ENCODE data around the gene EXD3.

The EXD3 gene

GRCh38 chr9:137447722-137448601 is 25.0 kb upstream of the EXD3 start:
- DNase-seq (ENCODE audit: low read depth): no peak

GRCh38 chr9:137446851-137447471 is 24.0 kb upstream of the EXD3 start:
- no peak for DNase-seq (ENCODE audit: low read depth)

GRCh38 chr9:137445930-137446431 is 23.0 kb upstream of the EXD3 start:
- no peak for DNase-seq (ENCODE audit: low read depth)

- peak; percentile 79 for DNase-seq (ENCODE audit: low read depth)
Measured at GRCh38 chr9:137445275-137445807, 22.4 kb upstream of the EXD3 start.

- no peak for DNase-seq (ENCODE audit: low read depth)
Measured at GRCh38 chr9:137444106-137444790, 21.3 kb upstream of the EXD3 start.

GRCh38 chr9:137441935-137442321 is 19.0 kb upstream of the EXD3 start:
- no peak for DNase-seq (ENCODE audit: low read depth)

GRCh38 chr9:137441289-137441934 is 18.4 kb upstream of the EXD3 start, which contains the start of gene ENTPD8:
TSS of gene ENTPD8 (minus strand) at chr9:137441357. CDS start at chr9:137438285, 3,072 bp downstream.
- DNase-seq (ENCODE audit: low read depth): no peak

- no peak for DNase-seq (ENCODE audit: low read depth)
Measured at GRCh38 chr9:137439158-137439714, 16.3 kb upstream of the EXD3 start.

GRCh38 chr9:137438591-137439157 is 15.7 kb upstream of the EXD3 start:
- DNase-seq (ENCODE audit: low read depth): no peak

GRCh38 chr9:137437691-137438590 is 15.0 kb upstream of the EXD3 start:
- DNase-seq (ENCODE audit: low read depth): no peak

GRCh38 chr9:137436761-137437600 is 14.0 kb upstream of the EXD3 start:
- DNase-seq (ENCODE audit: low read depth): no peak

GRCh38 chr9:137435980-137436760 is 13.2 kb upstream of the EXD3 start:
- no peak for DNase-seq (ENCODE audit: low read depth)

GRCh38 chr9:137435381-137435891 is 12.5 kb upstream of the EXD3 start:
- DNase-seq (ENCODE audit: low read depth): no peak

- DNase-seq (ENCODE audit: low read depth): no peak
Measured at GRCh38 chr9:137434498-137435380, 11.8 kb upstream of the EXD3 start.

- DNase-seq (ENCODE audit: low read depth): no peak
Measured at GRCh38 chr9:137433916-137434431, 11.0 kb upstream of the EXD3 start.

GRCh38 chr9:137433349-137433915 is 10.5 kb upstream of the EXD3 start:
- no peak for DNase-seq (ENCODE audit: low read depth)
